ENCODE measurements around the gene TOPAZ1. TPM values are rescaled to one million over a fixed set of nuclear protein-coding genes. Genes with fewer than 3 reads are reported as not detected.

Gene TOPAZ1
- total and polyA plus RNA-seq, 7 donors = not detected

- intact Hi-C loops (cut with DNase I) = no loop called here
- no peak for DNase-seq
- Histone ChIP-seq H3K4me3 (no peak overlapping the region), H3K9me3 (no peaks in the 10 kb centered on the region), H3K27ac (no peak overlapping the region), H3K36me3 (no peaks in the 10 kb centered on the region), H3K4me1 (no peaks in the 10 kb centered on the region), H3K27me3 (no peaks in the 10 kb centered on the region)
- no peak for TF ChIP-seq CTCF (IDR thresholded peaks at IDR 0.05)
- no peak for TF ChIP-seq POLR2AphosphoS5 (IDR thresholded peaks at IDR 0.05)
- TF ChIP-seq EP300 (IDR thresholded peaks at IDR 0.05) = no peak
- no peak for TF ChIP-seq POLR2A (IDR thresholded peaks at IDR 0.05)
- 73 to 78% methylated on average over 1 of the region's 1 CpG for WGBS, 2 donors
Observed at GRCh38 chr3:44277925-44278324, 36.2 kb downstream of the TOPAZ1 start.

- H3K27ac ChIP-seq = no peak overlapping the region
- intact Hi-C loops (cut with DNase I) = no loop called here
- no peaks in the 10 kb centered on the region for H3K27me3 ChIP-seq
- no peak overlapping the region for H3K4me3 ChIP-seq
- no peak for DNase-seq
- WGBS, 2 donors = 95 to 96% methylated on average over 3 of the region's 3 CpGs
- H3K4me1 ChIP-seq = no peaks in the 10 kb centered on the region
- TF ChIP-seq CTCF (IDR thresholded peaks at IDR 0.05) (no peak), POLR2AphosphoS5 (IDR thresholded peaks at IDR 0.05) (no peak), POLR2A (IDR thresholded peaks at IDR 0.05) (no peak), EP300 (IDR thresholded peaks at IDR 0.05) (no peak)
- H3K36me3 ChIP-seq = no peaks in the 10 kb centered on the region
- no peaks in the 10 kb centered on the region for H3K9me3 ChIP-seq
Observed at GRCh38 chr3:44280077-44280476, 38.4 kb downstream of the TOPAZ1 start.

- Histone ChIP-seq H3K4me1 (no peaks in the 10 kb centered on the region), H3K27ac (no peak overlapping the region), H3K36me3 (no peaks in the 10 kb centered on the region), H3K9me3 (no peaks in the 10 kb centered on the region), H3K4me3 (no peak overlapping the region), H3K27me3 (no peaks in the 10 kb centered on the region)
- WGBS, 2 donors = 86 to 90% methylated on average over 2 of the region's 2 CpGs
- no peak for TF ChIP-seq EP300 (IDR thresholded peaks at IDR 0.05)
- TF ChIP-seq POLR2A (IDR thresholded peaks at IDR 0.05) = no peak
- TF ChIP-seq POLR2AphosphoS5 (IDR thresholded peaks at IDR 0.05) = no peak
- TF ChIP-seq CTCF (IDR thresholded peaks at IDR 0.05) = no peak
- intact Hi-C loops (cut with DNase I) = no loop called here
- DNase-seq = no peak
Observed at GRCh38 chr3:44280631-44281030, 38.9 kb downstream of the TOPAZ1 start.

GRCh38 chr3:44284949-44285348, 43.3 kb downstream of the TOPAZ1 start:
- H3K4me1 ChIP-seq = no peaks in the 10 kb centered on the region
- no peak for DNase-seq
- H3K9me3 ChIP-seq = no peaks in the 10 kb centered on the region
- WGBS, 2 donors = 77 to 86% methylated on average over 2 of the region's 2 CpGs
- H3K4me3 ChIP-seq = no peak overlapping the region
- no peaks in the 10 kb centered on the region for H3K36me3 ChIP-seq
- intact Hi-C loops (cut with DNase I) = no loop called here
- no peak overlapping the region for H3K27ac ChIP-seq
- TF ChIP-seq CTCF (IDR thresholded peaks at IDR 0.05) = no peak
- TF ChIP-seq POLR2AphosphoS5 (IDR thresholded peaks at IDR 0.05) = no peak
- TF ChIP-seq POLR2A (IDR thresholded peaks at IDR 0.05) = no peak
- TF ChIP-seq EP300 (IDR thresholded peaks at IDR 0.05) = no peak
- no peaks in the 10 kb centered on the region for H3K27me3 ChIP-seq

- 58 to 68% methylated on average over 3 of the region's 3 CpGs for WGBS, 2 donors
- Histone ChIP-seq H3K27ac (no peak overlapping the region), H3K27me3 (no peaks in the 10 kb centered on the region), H3K4me1 (no peaks in the 10 kb centered on the region), H3K36me3 (no peaks in the 10 kb centered on the region), H3K9me3 (no peaks in the 10 kb centered on the region), H3K4me3 (no peak overlapping the region)
- intact Hi-C loops (cut with DNase I) = no loop called here
- TF ChIP-seq EP300 (IDR thresholded peaks at IDR 0.05) (no peak), CTCF (IDR thresholded peaks at IDR 0.05) (no peak), POLR2A (IDR thresholded peaks at IDR 0.05) (no peak), POLR2AphosphoS5 (IDR thresholded peaks at IDR 0.05) (no peak)
- no peak for DNase-seq
Observed at GRCh38 chr3:44289882-44290462, 48.3 kb downstream of the TOPAZ1 start.
